OCI-LY1 (cell line): ENCODE results near the gene C22orf23.

ENCODE experiments used
- H2AFZ ChIP-seq: fragments of 200-600 bp; sonication (generic), shearing (Covaris generic); 2 replicates; pipeline ENCODE4 v1.6.0; 2014; ENCODE audit warnings: antibody characterized with exemption, mild to moderate bottlenecking, low read length
- H3F3A ChIP-seq: fragments of 200-600 bp; sonication (generic), shearing (Covaris generic); 2 replicates; pipeline ENCODE4 v1.6.0; 2014; ENCODE audit warnings: mild to moderate bottlenecking, antibody characterized with exemption, low read length, moderate library complexity; ENCODE audit not compliant: insufficient read depth
- H3K27ac ChIP-seq: fragments of 200-600 bp; sonication (generic); 2 replicates; pipeline ENCODE4 v1.5.1; 2014; ENCODE audit warnings: low read length, mixed run types, mild to moderate bottlenecking, low read depth; ENCODE audit not compliant: poor library complexity, severe bottlenecking
- H3K27me3 ChIP-seq: fragments of 200-600 bp; sonication (generic); 2 replicates; pipeline ENCODE4 v1.6.0; 2014; ENCODE audit warnings: antibody characterized with exemption, mild to moderate bottlenecking, low read length, moderate library complexity; ENCODE audit not compliant: insufficient read depth
- H3K36me3 ChIP-seq: fragments of 200-600 bp; sonication (generic); 2 replicates; pipeline ENCODE4 v1.6.1; 2014; ENCODE audit warnings: mild to moderate bottlenecking, antibody characterized with exemption, low read length, moderate library complexity, mixed read lengths; ENCODE audit not compliant: insufficient read depth
- H3K4me1 ChIP-seq: fragments of 200-600 bp; sonication (generic); 2 replicates; pipeline ENCODE4 v1.5.1; 2014; ENCODE audit warnings: mild to moderate bottlenecking, low read length, moderate library complexity; ENCODE audit not compliant: insufficient read depth, severe bottlenecking
- H3K4me2 ChIP-seq: fragments of 200-600 bp; sonication (generic), shearing (Covaris generic); 2 replicates; pipeline ENCODE4 v1.6.1; 2014; ENCODE audit warnings: low read length
- H3K4me3 ChIP-seq: fragments of 200-600 bp; sonication (generic); 2 replicates; pipeline ENCODE4 v1.5.1; 2014; ENCODE audit warnings: low read length, low read depth, mild to moderate bottlenecking, mixed read lengths; ENCODE audit not compliant: poor library complexity, severe bottlenecking
- H3K79me2 ChIP-seq: fragments of 200-600 bp; shearing (Covaris generic); 2 replicates; pipeline ENCODE4 v1.6.1; 2016; ENCODE audit warnings: mixed run types, low read length, mixed read lengths; ENCODE audit not compliant: insufficient read depth
- H3K9ac ChIP-seq: fragments of 200-600 bp; sonication (generic), shearing (Covaris generic); 2 replicates; pipeline ENCODE4 v1.6.1; 2014; ENCODE audit warnings: mild to moderate bottlenecking, low read length, mixed read lengths
- H3K9me2 ChIP-seq: fragments of 200-600 bp; sonication (generic), shearing (Covaris generic); 2 replicates; pipeline ENCODE4 v1.6.1; 2014; ENCODE audit warnings: low read depth, mild to moderate bottlenecking, low read length, mixed read lengths
- H3K9me3 ChIP-seq: fragments of 200-600 bp; shearing (Covaris generic); 2 replicates; pipeline ENCODE4 v1.6.1; 2014; ENCODE audit warnings: low read length, mixed read lengths
- H4K20me1 ChIP-seq: fragments of 200-600 bp; sonication (generic), shearing (Covaris generic); 2 replicates; pipeline ENCODE4 v1.6.0; 2016; ENCODE audit warnings: mild to moderate bottlenecking, low read length; ENCODE audit not compliant: insufficient read depth
- EZH2 ChIP-seq: fragments of 200-600 bp; sonication (generic), shearing (Covaris generic); IDR thresholded peaks from 2 replicates; pipeline ENCODE4 v1.8.0; 2017; ENCODE audit warnings: borderline replicate concordance, mixed run types, mild to moderate bottlenecking, antibody characterized with exemption, low read length, moderate library complexity, mixed read lengths
- TF ChIP-seq, protein P1 (sequence below): fragments of 200-600 bp; sonication (generic), shearing (Covaris generic); IDR thresholded peaks from 2 replicates; pipeline ENCODE4 v1.5.1; 2017; ENCODE audit warnings: mild to moderate bottlenecking, antibody characterized with exemption, low read length, moderate library complexity, mixed read lengths

The C22orf23 gene

DNA sequence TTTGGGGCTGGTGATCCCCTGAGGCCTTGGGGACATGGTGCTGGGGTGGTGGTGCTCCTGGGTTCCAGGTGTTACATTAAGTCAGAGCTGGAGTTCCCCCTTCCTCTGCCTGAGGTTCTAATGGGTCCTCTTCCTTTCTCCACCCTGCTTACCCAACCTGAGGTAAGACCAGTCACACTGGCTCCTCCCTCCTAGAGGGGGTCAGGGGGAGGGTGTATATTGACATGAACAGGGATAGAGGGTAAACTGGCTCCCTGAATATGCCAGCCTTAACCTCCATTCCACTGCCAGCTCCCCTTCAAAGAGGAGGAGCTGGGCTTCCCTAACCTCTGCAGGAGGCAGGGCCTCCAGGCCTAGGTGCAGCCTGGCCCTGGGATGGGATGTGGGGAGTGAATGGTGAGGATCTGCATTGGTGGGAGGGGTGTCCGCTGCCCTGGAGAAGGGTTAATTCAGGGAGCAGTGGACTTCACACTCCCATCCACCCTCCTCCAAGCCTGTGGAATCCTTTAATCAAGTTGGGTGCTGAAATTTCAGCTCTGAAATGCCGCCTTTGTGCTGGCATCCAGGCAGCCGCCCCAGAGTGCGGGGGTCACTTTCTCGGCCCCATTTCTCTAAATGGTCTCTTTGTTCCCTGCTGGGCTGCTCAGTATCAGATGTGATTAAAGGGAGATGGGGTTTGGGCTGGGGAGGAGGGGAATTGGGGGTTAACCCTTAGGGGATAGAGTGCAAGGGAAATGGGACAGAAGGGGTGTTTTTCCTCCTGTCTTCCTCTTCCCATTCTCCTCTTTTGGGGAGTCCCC is 15.3 kb upstream of the C22orf23 start:
- TF ChIP-seq EZH2, result no peak
- Histone ChIP-seq H3F3A (no peaks in the 10 kb centered on the region), H3K4me2 (no peak overlapping the region), H3K9me2 (no peaks in the 10 kb centered on the region), H3K9me3 (no peaks in the 10 kb centered on the region), H3K27ac (no peak overlapping the region), H3K79me2 (no peaks in the 10 kb centered on the region), H3K36me3 (peaks cover 43% of the 10 kb centered on the region), H3K4me3 (no peak overlapping the region), H2AFZ (no peak overlapping the region), H3K4me1 (no peaks in the 10 kb centered on the region), H3K9ac (no peak overlapping the region), H3K27me3 (no peaks in the 10 kb centered on the region), H4K20me1 (no peaks in the 10 kb centered on the region)

DNA sequence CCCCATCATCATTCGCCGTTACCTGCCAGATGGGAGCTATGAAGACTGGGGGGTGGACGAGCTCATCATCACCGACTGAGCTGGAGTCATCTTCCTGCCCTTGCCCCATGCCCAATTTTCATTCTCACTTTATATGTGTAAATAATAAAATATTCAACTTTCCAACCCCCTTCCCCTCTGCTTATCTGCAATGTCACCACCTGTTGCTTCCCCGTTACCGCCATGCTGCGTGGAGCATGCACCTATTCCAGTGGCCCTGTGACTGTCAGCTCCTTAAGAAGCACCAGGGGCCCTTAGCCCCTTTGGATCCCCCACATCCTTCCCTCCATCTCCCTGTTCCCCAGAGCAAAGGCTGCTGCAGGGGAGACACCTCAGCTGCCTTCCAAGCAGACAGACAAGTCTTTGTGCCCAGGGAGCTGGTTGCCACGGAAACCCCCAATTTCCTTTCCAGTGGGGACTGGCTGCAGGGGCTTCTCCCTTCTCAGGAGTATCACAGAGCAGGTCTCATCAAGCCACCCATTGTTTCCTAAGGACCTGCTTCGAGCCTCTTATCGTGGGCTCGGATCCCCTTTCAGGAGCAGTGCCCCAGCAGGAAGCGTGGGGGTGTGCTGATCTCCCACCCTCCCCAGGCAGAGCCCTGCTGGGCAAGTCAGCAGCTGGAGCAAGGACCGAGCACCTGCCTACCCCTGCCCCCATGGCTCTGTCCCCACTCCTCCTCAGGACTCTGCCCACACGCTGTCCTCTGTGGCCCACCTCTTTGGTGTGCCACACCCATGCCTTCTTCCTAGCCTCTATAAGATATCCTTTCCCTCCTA is 14.4 kb upstream of the C22orf23 start:
- no peaks in the 10 kb centered on the region for H4K20me1 ChIP-seq
- H3K4me2 ChIP-seq, result no peak overlapping the region
- peaks cover 48% of the 10 kb centered on the region for H3K36me3 ChIP-seq
- H3K9ac ChIP-seq, result no peak overlapping the region
- TF ChIP-seq EZH2, result no peak
- TF ChIP-seq, protein P1, sequence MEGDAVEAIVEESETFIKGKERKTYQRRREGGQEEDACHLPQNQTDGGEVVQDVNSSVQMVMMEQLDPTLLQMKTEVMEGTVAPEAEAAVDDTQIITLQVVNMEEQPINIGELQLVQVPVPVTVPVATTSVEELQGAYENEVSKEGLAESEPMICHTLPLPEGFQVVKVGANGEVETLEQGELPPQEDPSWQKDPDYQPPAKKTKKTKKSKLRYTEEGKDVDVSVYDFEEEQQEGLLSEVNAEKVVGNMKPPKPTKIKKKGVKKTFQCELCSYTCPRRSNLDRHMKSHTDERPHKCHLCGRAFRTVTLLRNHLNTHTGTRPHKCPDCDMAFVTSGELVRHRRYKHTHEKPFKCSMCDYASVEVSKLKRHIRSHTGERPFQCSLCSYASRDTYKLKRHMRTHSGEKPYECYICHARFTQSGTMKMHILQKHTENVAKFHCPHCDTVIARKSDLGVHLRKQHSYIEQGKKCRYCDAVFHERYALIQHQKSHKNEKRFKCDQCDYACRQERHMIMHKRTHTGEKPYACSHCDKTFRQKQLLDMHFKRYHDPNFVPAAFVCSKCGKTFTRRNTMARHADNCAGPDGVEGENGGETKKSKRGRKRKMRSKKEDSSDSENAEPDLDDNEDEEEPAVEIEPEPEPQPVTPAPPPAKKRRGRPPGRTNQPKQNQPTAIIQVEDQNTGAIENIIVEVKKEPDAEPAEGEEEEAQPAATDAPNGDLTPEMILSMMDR, result no peak
- no peaks in the 10 kb centered on the region for H3K9me2 ChIP-seq
- H2AFZ ChIP-seq, result no peak overlapping the region
- no peaks in the 10 kb centered on the region for H3K4me1 ChIP-seq
- no peak overlapping the region for H3K27ac ChIP-seq
- H3K27me3 ChIP-seq, result no peaks in the 10 kb centered on the region
- H3K9me3 ChIP-seq, result no peaks in the 10 kb centered on the region
- H3K4me3 ChIP-seq, result no peak overlapping the region
- no peaks in the 10 kb centered on the region for H3K79me2 ChIP-seq
- no peaks in the 10 kb centered on the region for H3F3A ChIP-seq

DNA sequence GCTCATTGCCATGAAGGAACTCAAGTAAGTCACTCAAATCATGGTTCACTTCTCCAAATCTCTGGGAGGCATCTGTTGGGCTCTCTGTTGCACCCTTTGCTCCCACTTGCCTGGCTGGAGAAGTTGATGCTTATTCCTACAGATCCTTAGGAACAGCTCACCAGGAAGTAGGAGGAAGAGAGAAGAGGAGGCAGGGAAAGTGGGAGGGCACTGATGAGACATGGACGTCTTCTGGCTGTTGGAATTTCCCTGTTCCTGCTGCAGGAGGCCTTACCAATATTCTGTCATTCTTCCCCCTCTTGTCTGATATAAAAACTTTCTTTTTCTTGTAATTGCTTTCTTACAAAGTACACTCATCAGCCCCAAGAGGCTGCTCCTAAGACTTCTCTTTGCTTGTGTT is 13.7 kb upstream of the C22orf23 start:
- no peak overlapping the region for H2AFZ ChIP-seq
- H3K79me2 ChIP-seq, result no peaks in the 10 kb centered on the region
- TF ChIP-seq, protein P1, result no peak
- no peak for TF ChIP-seq EZH2
- H3K4me1 ChIP-seq, result no peaks in the 10 kb centered on the region
- H3K9me3 ChIP-seq, result no peaks in the 10 kb centered on the region
- H3K27me3 ChIP-seq, result no peaks in the 10 kb centered on the region
- H3F3A ChIP-seq, result no peaks in the 10 kb centered on the region
- H3K27ac ChIP-seq, result no peak overlapping the region
- H3K9me2 ChIP-seq, result no peaks in the 10 kb centered on the region
- H3K4me2 ChIP-seq, result no peak overlapping the region
- H3K4me3 ChIP-seq, result no peak overlapping the region
- H3K9ac ChIP-seq, result no peak overlapping the region
- peaks cover 51% of the 10 kb centered on the region for H3K36me3 ChIP-seq
- H4K20me1 ChIP-seq, result no peaks in the 10 kb centered on the region
